Body of pancreas (tissue), 4 donors: ENCODE measurements around the gene TMEM185A. TPM values are rescaled to one million over a fixed set of nuclear protein-coding genes. Genes with fewer than 3 reads are reported as not detected.
"Not testable (repeated sequence)": the region's sequence is repeated elsewhere in the genome, so short reads cannot be mapped to it uniquely, and the experiment has no call there.

Experiments used
- ATAC-seq: fragments of 150-250 bp; one replicate; pipeline ENCODE4 v1.9.1; 2016
- DNase-seq, 4 donors: peaks; one replicate each; pipeline ENCODE4 v3.0.0-alpha.2; 2019
- H3K27ac ChIP-seq, 4 donors: fragments of 200-600 bp; sonication (generic); 1 replicate in 3 of 4; 2 replicates in 1 of 4; pipeline versions ENCODE4 v1.5.1 to v1.6.1; 2016 to 2019; ENCODE audit warnings: mild to moderate bottlenecking in 1 of 4, mixed read lengths in 1 of 4, moderate library complexity in 1 of 4
- H3K27me3 ChIP-seq, 2 donors: fragments of 200-600 bp; sonication (generic); one replicate each; pipeline ENCODE4 v1.6.0; 2016; ENCODE audit warnings: mild to moderate bottlenecking in 1 of 2
- H3K36me3 ChIP-seq, 2 donors: fragments of 200-600 bp; sonication (generic); replicated peaks in 1 of 2; 2 replicates each; pipeline ENCODE4 v1.5.1; 2016; ENCODE audit warnings: low read depth in 2 of 2; ENCODE audit not compliant: insufficient read depth in 1 of 2
- H3K4me1 ChIP-seq: fragments of 200-600 bp; sonication (generic); one replicate; pipeline ENCODE4 v1.6.0; 2016
- H3K4me3 ChIP-seq, 2 donors: fragments of 200-600 bp; sonication (generic); 1 replicate in 1 of 2; 2 replicates in 1 of 2; pipeline ENCODE4 v1.5.1; 2016 to 2019
- H3K9me3 ChIP-seq, 3 donors: fragments of 200-600 bp; sonication (generic); 1 replicate in 2 of 3; 2 replicates in 1 of 3; pipeline ENCODE4 v1.5.1; 2016
- WGBS, 2 donors: methylation state at CpG; one replicate each; pipeline ENCODE4 v1.1.5; 2017; 5-methylcytosine and 5-hydroxymethylcytosine counted together
- intact Hi-C: fragments of 100-400 bp; cut with DNase I; formaldehyde crosslinking; loops from one replicate; pipeline ENCODE4 v1.15.1; 2023
- total RNA-seq, 2 donors: library from RNA; depleted of rRNA; stranded (reverse); fragments of >200 nt; gene quantifications; one replicate each; pipeline ENCODE4 v1.1.0, GENCODE V29; 2016

TMEM185A gene
- total RNA-seq, 2 donors from 2014 or later: 7.3 to 8.0 TPM

- H3K4me1 ChIP-seq, H3K36me3 ChIP-seq, H3K27ac ChIP-seq, H3K9me3 ChIP-seq, ATAC-seq, DNase-seq, H3K27me3 ChIP-seq, H3K4me3 ChIP-seq, intact Hi-C loops: not testable (repeated sequence)
- WGBS, 2 donors: no CpG with 5 or more reads among the region's 6 CpGs
These were observed 81.9 kb downstream of the TMEM185A start, which contains the start of gene HSFX3 for GRCh38 chrX:149549701-149550100. Gene HSFX3, minus strand, starts transcription at chrX:149549924. Its CDS starts 72 bp downstream, at chrX:149549852.

DNA sequence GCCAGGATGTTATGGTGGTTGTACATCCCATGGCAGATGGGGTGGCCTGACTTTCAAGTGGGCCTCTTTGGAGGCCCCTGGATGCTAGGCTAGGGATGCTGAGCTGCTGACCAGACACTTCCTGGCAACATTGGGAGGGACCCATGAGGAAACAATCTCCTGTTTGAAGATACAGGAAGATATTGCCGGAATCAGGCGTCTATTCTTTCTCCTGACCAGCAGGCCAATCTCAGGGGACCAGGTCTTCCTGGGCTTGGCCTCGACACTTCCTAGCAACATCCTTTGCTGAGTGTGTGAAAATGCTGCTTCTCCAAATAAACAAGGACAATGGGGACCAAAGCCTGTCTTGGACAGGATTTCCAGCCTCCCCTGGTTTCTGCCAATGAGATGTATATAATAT is 83.8 kb downstream of the TMEM185A start:
- H3K36me3 ChIP-seq, DNase-seq, H3K4me1 ChIP-seq, H3K27ac ChIP-seq, intact Hi-C loops, H3K4me3 ChIP-seq, H3K9me3 ChIP-seq, H3K27me3 ChIP-seq, ATAC-seq: not testable (repeated sequence)
- whole genome bisulfite sequencing, 2 donors: no CpG with 5 or more reads among the region's 3 CpGs

- H3K4me1 ChIP-seq, intact Hi-C loops, DNase-seq, ATAC-seq, H3K27me3 ChIP-seq, H3K4me3 ChIP-seq, H3K27ac ChIP-seq, H3K36me3 ChIP-seq, H3K9me3 ChIP-seq: not testable (repeated sequence)
- 83% methylated on average over 1 of the region's 1 CpG; no CpG with 5 or more reads in 1 of the 2 donors for WGBS, 2 donors
These were observed 84.6 kb downstream of the TMEM185A start for GRCh38 chrX:149546962-149547361.

Other genes starting within 250 kb of the TMEM185A start
- gene IDS, start 126.5 kb downstream of the TMEM185A start, total RNA-seq: 10 to 100 TPM; 39.7 to 49.4 TPM
- 1 to 10 TPM; 7.8 to 8.2 TPM for gene EOLA1, start 90.8 kb downstream of the TMEM185A start, total RNA-seq
- not detected for gene HSFX3, start 81.9 kb downstream of the TMEM185A start, total RNA-seq
- gene MAGEA9B, start 44.3 kb downstream of the TMEM185A start, total RNA-seq: not detected
- not detected for gene HSFX2, start 36.5 kb downstream of the TMEM185A start, total RNA-seq
- gene MAGEA11, start 80.3 kb upstream of the TMEM185A start, total RNA-seq: not detected
- 1 to 10 TPM in 1 of 2 donors, under 1 TPM in 1; 0.26 to 4.3 TPM for gene HSFX1, start 142.3 kb upstream of the TMEM185A start, total RNA-seq
- not detected for gene MAGEA9, start 150.1 kb upstream of the TMEM185A start, total RNA-seq
- gene MAGEA8, start 249.4 kb upstream of the TMEM185A start, total RNA-seq: not detected